Measurements from ENCODE around the gene PLCH1. TPM values are rescaled to one million over a fixed set of nuclear protein-coding genes. Genes with fewer than 3 reads are reported as not detected.
A peak's percentile ranks its signal among the peaks of the same experiment; 100 is the strongest.

The PLCH1 gene
- total RNA-seq, 2 donors from 2014 or later, result 0.05 TPM; not detected in 1

- no peak for DNase-seq (ENCODE audit: low spot score)
These were observed 42.9 kb downstream of the PLCH1 start for GRCh38 chr3:155701882-155702465.

GRCh38 chr3:155697542-155697941 is 47.3 kb downstream of the PLCH1 start:
- DNase-seq (ENCODE audit: low spot score), result no peak
- intact Hi-C loops (cut with DNase I), result no loop called here

More at GRCh38 chr3:155701882-155702465, 42.9 kb downstream of the PLCH1 start:
- intact Hi-C loops (cut with DNase I), result loop anchor here (5.0 to 10.0 kb wide), 2 partner anchors 347 to 350 kb away; no protein-coding TSS in a partner anchor

- intact Hi-C loops (cut with DNase I), result no loop called here
- no peak for DNase-seq (ENCODE audit: low spot score)
These were observed 54.0 kb downstream of the PLCH1 start for GRCh38 chr3:155690921-155691320.

- intact Hi-C loops (cut with DNase I), result no loop called here
- DNase-seq (ENCODE audit: low spot score), result no peak
These were observed 56.4 kb downstream of the PLCH1 start for GRCh38 chr3:155688481-155688880.

GRCh38 chr3:155683344-155683720 is 61.5 kb downstream of the PLCH1 start:
- intact Hi-C loops (cut with DNase I), result no loop called here
- no peak for DNase-seq (ENCODE audit: low spot score)

- DNase-seq (ENCODE audit: low spot score), result no peak
- intact Hi-C loops (cut with DNase I), result no loop called here
These were observed 62.2 kb downstream of the PLCH1 start for GRCh38 chr3:155682426-155683343.

- intact Hi-C loops (cut with DNase I), result no loop called here
- no peak for DNase-seq (ENCODE audit: low spot score)
These were observed 68.5 kb downstream of the PLCH1 start for GRCh38 chr3:155676252-155676981.

- no peak for DNase-seq (ENCODE audit: low spot score)
- intact Hi-C loops (cut with DNase I), result no loop called here
These were observed 69.8 kb downstream of the PLCH1 start for GRCh38 chr3:155675094-155675493.

- no peak for DNase-seq (ENCODE audit: low spot score)
- intact Hi-C loops (cut with DNase I), result no loop called here
These were observed 71.5 kb downstream of the PLCH1 start for GRCh38 chr3:155673421-155673820.

GRCh38 chr3:155670335-155670734 is 74.5 kb downstream of the PLCH1 start:
- no peak for DNase-seq (ENCODE audit: low spot score)
- intact Hi-C loops (cut with DNase I), result no loop called here

GRCh38 chr3:155667988-155668387 is 76.9 kb downstream of the PLCH1 start:
- DNase-seq (ENCODE audit: low spot score), result no peak

GRCh38 chr3:155664925-155665695 is 79.8 kb downstream of the PLCH1 start:
- DNase-seq (ENCODE audit: low spot score), result peak; percentile 82
- intact Hi-C loops (cut with DNase I), result no loop called here

More at GRCh38 chr3:155667988-155668387, 76.9 kb downstream of the PLCH1 start:
- intact Hi-C loops (cut with DNase I), result no loop called here

- DNase-seq (ENCODE audit: low spot score), result no peak
- intact Hi-C loops (cut with DNase I), result no loop called here
These were observed 81.2 kb downstream of the PLCH1 start for GRCh38 chr3:155663467-155664212.

GRCh38 chr3:155661760-155662159 is 83.1 kb downstream of the PLCH1 start:
- no peak for DNase-seq (ENCODE audit: low spot score)
- intact Hi-C loops (cut with DNase I), result no loop called here

- intact Hi-C loops (cut with DNase I), result no loop called here
- no peak for DNase-seq (ENCODE audit: low spot score)
These were observed 83.8 kb downstream of the PLCH1 start for GRCh38 chr3:155661042-155661441.

GRCh38 chr3:155658671-155659261 is 86.1 kb downstream of the PLCH1 start:
- DNase-seq (ENCODE audit: low spot score), result no peak

GRCh38 chr3:155658006-155658405 is 86.9 kb downstream of the PLCH1 start:
- no peak for DNase-seq (ENCODE audit: low spot score)
- intact Hi-C loops (cut with DNase I), result no loop called here

More at GRCh38 chr3:155658671-155659261, 86.1 kb downstream of the PLCH1 start:
- intact Hi-C loops (cut with DNase I), result no loop called here

GRCh38 chr3:155657161-155657560 is 87.7 kb downstream of the PLCH1 start:
- intact Hi-C loops (cut with DNase I), result loop anchor here in 1 of 2 donors (2.0 kb wide), 1 partner anchor 70 kb away; no protein-coding TSS in a partner anchor
- DNase-seq (ENCODE audit: low spot score), result no peak

All from posterior vena cava (tissue), 2 donors.